Left colon (tissue), 2 donors: Measurements from ENCODE around the gene ZNF613. TPM values are rescaled to one million over a fixed set of nuclear protein-coding genes. Genes with fewer than 3 reads are reported as not detected.

Experiments
- ATAC-seq: fragments of 200-7000 bp; cut with Tn5 transposase; one replicate; pipeline ENCODE4 v1.9.1; 2020; ENCODE audit warnings: mild to moderate bottlenecking, moderate library complexity
- DNase-seq, 2 donors: peaks; one replicate each; pipeline ENCODE4 v3.0.0-alpha.2; 2020
- intact Hi-C, 2 donors: fragments of 100-400 bp; cut with DNase I in 1 of 2; cut with micrococcal nuclease in 1 of 2; formaldehyde crosslinking; loops; one replicate each; pipeline versions ENCODE4 v1.11.2 to v1.14.0; 2022; cut with DNase I, micrococcal nuclease
- total RNA-seq, 2 donors: library from RNA; stranded (reverse); fragmentation: NEBNext Ultra II Directional; extraction: Animal tissue kit (Norgen Biotek cat#: 25700); gene quantifications; one replicate each; pipeline ENCODE4 v1.2.1, GENCODE V29; 2021
- donor health status: DM: no; HTN: no; CAD: no.
- donor health status: DM: yes; HTN: yes; CAD: no.

Gene ZNF613
- total RNA-seq, 2 donors from 2014 or later = 5.5 to 7.2 TPM

GRCh38 chr19:51986309-51987291 lies 59.3 kb downstream of the ZNF613 start, which contains the start of gene ZNF350:
ZNF350 (minus strand) TSS chr19:51986840; CDS start chr19:51974360, 12,480 bp downstream.
- ATAC-seq = peak; percentile 100
- intact Hi-C loops = no loop called here
- DNase-seq = peak; percentile 94 to 96

GRCh38 chr19:51993422-51993821 lies 66.2 kb downstream of the ZNF613 start:
- DNase-seq = no peak
- no peak for ATAC-seq
- intact Hi-C loops = no loop called here

GRCh38 chr19:51994048-51994644 lies 66.9 kb downstream of the ZNF613 start:
- no peak for ATAC-seq
- DNase-seq = no peak
- intact Hi-C loops = no loop called here

Other genes with a start within 250 kb of the ZNF613 start
- 1 to 10 TPM; 4.1 to 5.2 TPM for gene SPACA6, start 234.1 kb upstream of the ZNF613 start, total RNA-seq
- under 1 TPM; 0.21 to 0.28 TPM for gene HAS1, start 203.5 kb upstream of the ZNF613 start, total RNA-seq
- gene FPR1, start 175.6 kb upstream of the ZNF613 start, total RNA-seq = 1 to 10 TPM in 1 of 2 donors, under 1 TPM in 1; 0.67 to 1.3 TPM
- gene FPR2, start 166.3 kb upstream of the ZNF613 start, total RNA-seq = under 1 TPM in 1 of 2 donors, not detected in 1; 0.21 TPM
- gene FPR3, start 132.3 kb upstream of the ZNF613 start, total RNA-seq = 1 to 10 TPM; 2.0 to 7.5 TPM
- gene ZNF577, start 39.5 kb upstream of the ZNF613 start, total RNA-seq = 10 to 100 TPM in 1 of 2 donors, 1 to 10 TPM in 1; 8.7 to 10.0 TPM
- gene ZNF649, start 22.5 kb upstream of the ZNF613 start, total RNA-seq = 10 to 100 TPM in 1 of 2 donors, 1 to 10 TPM in 1; 5.5 to 10.0 TPM
- 10 to 100 TPM; 11.6 to 14.6 TPM for gene ZNF350, start 59.4 kb downstream of the ZNF613 start, total RNA-seq
- 1 to 10 TPM; 6.3 to 8.5 TPM for gene ZNF615, start 80.7 kb downstream of the ZNF613 start, total RNA-seq
- gene ZNF614, start 100.9 kb downstream of the ZNF613 start, total RNA-seq = 1 to 10 TPM; 3.7 to 3.9 TPM
- 1 to 10 TPM; 8.4 to 9.6 TPM for gene ZNF432, start 121.4 kb downstream of the ZNF613 start, total RNA-seq
- gene ZNF841, start 168.3 kb downstream of the ZNF613 start, total RNA-seq = 10 to 100 TPM; 14.9 to 17.9 TPM
- 1 to 10 TPM; 7.1 to 9.2 TPM for gene ZNF616, start 212.5 kb downstream of the ZNF613 start, total RNA-seq
- 10 to 100 TPM; 10.5 to 15.4 TPM for gene ZNF836, start 244.1 kb downstream of the ZNF613 start, total RNA-seq